ENCODE measurements around the gene CLCN6.

CLCN6 gene

DNA sequence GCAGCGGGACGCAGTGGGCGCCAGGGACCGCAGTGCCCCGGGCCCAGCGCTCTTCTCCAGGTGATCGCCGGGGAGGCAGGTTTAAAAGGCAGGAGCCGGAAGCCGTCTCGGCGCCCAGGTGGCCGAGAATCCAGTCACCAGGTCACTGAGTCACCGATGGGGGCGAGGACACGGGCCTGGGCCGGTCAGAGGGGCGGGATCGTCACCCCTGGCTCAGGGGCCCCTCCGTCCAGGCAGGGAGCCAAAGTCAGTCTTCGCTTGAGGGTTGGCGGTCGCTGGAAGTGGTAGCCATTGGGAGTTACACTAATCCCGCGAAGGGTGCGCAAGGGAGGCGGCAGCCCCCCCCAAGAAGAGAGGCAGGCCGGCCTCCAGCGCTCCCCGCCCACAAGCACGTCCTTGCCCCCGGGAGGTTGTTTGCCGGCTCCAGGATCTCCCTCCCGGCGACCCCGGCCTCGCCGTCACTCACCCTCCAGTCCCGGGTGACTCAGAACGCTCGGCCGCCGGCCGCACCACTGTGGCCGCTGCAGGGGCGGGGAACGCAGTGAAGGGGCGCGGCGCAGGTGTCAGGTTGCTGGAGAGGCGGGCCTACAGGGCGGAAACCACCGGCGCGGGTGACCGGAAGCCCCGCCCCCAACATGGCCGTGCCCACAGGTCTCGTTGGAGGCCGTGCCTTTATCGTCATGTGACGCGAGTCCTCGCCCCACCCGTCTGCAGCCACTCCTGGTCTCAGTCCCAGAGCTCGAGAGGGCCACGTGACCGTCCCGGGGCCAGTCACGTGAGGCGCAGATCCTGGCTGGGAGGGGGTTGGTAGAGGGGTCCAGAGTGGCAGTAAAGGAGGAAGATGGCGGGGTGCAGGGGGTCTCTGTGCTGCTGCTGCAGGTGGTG lies at the start of gene CLCN6, which contains the start of gene MTHFR (continued):
- no peak for TF ChIP-seq ZNF138 (tag by site-specific recombination; IDR thresholded peaks at IDR 0.05; ENCODE audit: borderline replicate concordance)

DNA sequence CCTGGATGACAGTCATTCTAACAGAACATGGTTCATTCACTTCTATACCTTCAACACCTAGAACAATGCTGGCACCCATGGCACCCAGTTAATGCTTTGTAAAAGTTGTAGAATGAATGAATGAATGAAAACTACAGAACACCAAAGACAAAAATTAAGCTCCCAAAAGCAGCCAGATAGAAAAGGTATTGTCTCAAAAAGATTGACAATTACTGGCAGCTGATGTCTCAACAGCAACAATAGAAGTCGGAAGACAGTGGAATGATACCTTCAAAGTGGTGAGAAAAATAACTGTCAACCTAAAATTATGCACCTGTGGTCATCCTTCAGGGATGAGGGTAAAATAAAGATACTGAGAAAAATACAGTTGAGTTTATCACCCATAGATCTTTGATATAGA lies 48.9 kb upstream of the CLCN6 start:
- CTCF ChIA-PET: no interaction called here

DNA sequence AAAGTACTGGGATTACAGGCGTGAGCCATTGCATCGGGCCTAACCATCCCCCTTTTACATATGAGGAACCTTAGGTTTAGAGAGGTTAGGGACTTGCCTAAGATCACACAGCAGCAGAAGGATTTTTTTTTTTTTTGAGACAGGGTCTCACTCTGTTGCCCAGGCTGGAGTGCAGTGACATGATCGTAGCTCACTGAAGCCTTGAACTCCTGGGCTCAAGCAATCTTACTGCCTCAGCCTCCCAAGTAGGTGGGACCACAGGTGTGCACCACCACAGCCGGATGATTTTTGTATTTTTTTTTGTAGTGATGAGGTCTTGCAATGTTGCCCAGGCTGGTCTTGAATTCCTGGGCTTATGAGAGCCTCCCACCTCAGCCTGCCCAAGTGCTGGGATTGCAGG lies 46.2 kb upstream of the CLCN6 start:
- POLR2A ChIA-PET: no interaction called here
- no peak overlapping the region for H3K4me3 ChIP-seq (ENCODE audit: low read depth, low read length)
- no peaks in the 10 kb centered on the region for H3K9me3 ChIP-seq (ENCODE audit: control insufficient read depth, insufficient read depth, low read depth, low read length)
- H3K36me3 ChIP-seq (ENCODE audit: control insufficient read depth in 2 of 2, insufficient read depth in 1 of 2, low read length in 2 of 2): no peaks in the 10 kb centered on the region
- CTCF ChIA-PET: interaction anchor here (0.6 kb wide), 1 partner anchor 328 kb away, joined by 4 read pairs; no protein-coding TSS in a partner anchor
- no peak overlapping the region for H3K27ac ChIP-seq (ENCODE audit: extremely low read depth, low read depth, low read length)
- TF ChIP-seq TCF7L2 (IDR thresholded peaks at IDR 0.05; ENCODE audit: borderline replicate concordance, low read depth, low read length) (no peak), ZNF776 (tag by site-specific recombination; IDR thresholded peaks at IDR 0.05; ENCODE audit: borderline replicate concordance) (no peak), ZNF121 (tag by site-specific recombination; IDR thresholded peaks at IDR 0.05) (peak; percentile 62; the same call in 1 of the 2 replicates), ZNF37A (tag by site-specific recombination; IDR thresholded peaks at IDR 0.05) (no peak)
- no peaks in the 10 kb centered on the region for H3K4me1 ChIP-seq (ENCODE audit: control insufficient read depth, insufficient read depth, low read length)

More for the DNA sequence above, 48.9 kb upstream of the CLCN6 start:
- no peak for TF ChIP-seq ZNF114 (tag by site-specific recombination; IDR thresholded peaks at IDR 0.05)
- TF ChIP-seq SETDB1 (IDR thresholded peaks at IDR 0.05; ENCODE audit: insufficient read length, low read length): peak; percentile 41
- Histone ChIP-seq H3K27ac (ENCODE audit: extremely low read depth, low read depth, low read length) (no peak overlapping the region), H3K4me3 (ENCODE audit: low read depth, low read length) (no peak overlapping the region), H3K4me1 (ENCODE audit: control insufficient read depth, insufficient read depth, low read length) (no peaks in the 10 kb centered on the region), H3K9me3 (ENCODE audit: control insufficient read depth, insufficient read depth, low read depth, low read length) (no peaks in the 10 kb centered on the region), H3K36me3 (ENCODE audit: control insufficient read depth in 2 of 2, insufficient read depth in 1 of 2, low read length in 2 of 2) (no peaks in the 10 kb centered on the region)
- POLR2A ChIA-PET: no interaction called here

DNA sequence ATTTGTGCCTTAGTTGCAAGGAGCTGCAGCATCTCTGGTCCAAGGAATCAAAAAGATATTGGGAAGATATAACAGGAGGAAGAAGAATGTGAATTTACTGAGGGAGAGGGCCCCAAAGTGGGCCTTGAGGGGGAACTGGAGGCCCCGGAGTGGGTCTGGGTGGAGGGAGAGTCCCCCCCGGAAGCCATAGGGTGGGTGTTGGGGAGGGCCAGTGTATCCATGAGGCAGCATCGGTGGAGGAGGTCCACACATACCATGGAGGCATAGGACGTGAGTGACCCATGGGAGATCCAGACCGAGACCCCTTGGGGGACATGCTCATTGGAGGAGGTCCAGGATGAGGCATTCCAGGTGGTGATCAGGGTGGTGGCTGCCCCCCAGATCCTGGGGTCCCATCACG lies 44.7 kb upstream of the CLCN6 start:
- ChIA-PET POLR2A (no interaction called here), CTCF (no interaction called here)
- Histone ChIP-seq H3K4me1 (ENCODE audit: control insufficient read depth, insufficient read depth, low read length) (no peaks in the 10 kb centered on the region), H3K9me3 (ENCODE audit: control insufficient read depth, insufficient read depth, low read depth, low read length) (no peaks in the 10 kb centered on the region), H3K4me3 (ENCODE audit: low read depth, low read length) (no peak overlapping the region), H3K27ac (ENCODE audit: extremely low read depth, low read depth, low read length) (no peak overlapping the region), H3K36me3 (ENCODE audit: control insufficient read depth in 2 of 2, insufficient read depth in 1 of 2, low read length in 2 of 2) (no peaks in the 10 kb centered on the region)
- TF ChIP-seq ZNF175 (tag by site-specific recombination; IDR thresholded peaks at IDR 0.05): no peak
- no peak for TF ChIP-seq OSR2 (tag by site-specific recombination; IDR thresholded peaks at IDR 0.05)
- TF ChIP-seq ZNF510 (tag by site-specific recombination; IDR thresholded peaks at IDR 0.05; ENCODE audit: insufficient replicate concordance): no peak
- TF ChIP-seq ZNF629 (tag by site-specific recombination; IDR thresholded peaks at IDR 0.05): no peak
- no peak for TF ChIP-seq ZNF664 (tag by site-specific recombination; IDR thresholded peaks at IDR 0.05)
- no peak for TF ChIP-seq SETDB1 (IDR thresholded peaks at IDR 0.05; ENCODE audit: insufficient read length, low read length)
- TF ChIP-seq ZNF600 (tag by site-specific recombination; IDR thresholded peaks at IDR 0.05): no peak
- TF ChIP-seq ZNF19 (tag by site-specific recombination; IDR thresholded peaks at IDR 0.05; ENCODE audit: low read depth): no peak
- TF ChIP-seq ZNF677 (tag by site-specific recombination; IDR thresholded peaks at IDR 0.05): no peak
- no peak for TF ChIP-seq ZNF596 (tag by site-specific recombination; IDR thresholded peaks at IDR 0.05)
- TF ChIP-seq ZNF792 (tag by site-specific recombination; IDR thresholded peaks at IDR 0.05): no peak

DNA sequence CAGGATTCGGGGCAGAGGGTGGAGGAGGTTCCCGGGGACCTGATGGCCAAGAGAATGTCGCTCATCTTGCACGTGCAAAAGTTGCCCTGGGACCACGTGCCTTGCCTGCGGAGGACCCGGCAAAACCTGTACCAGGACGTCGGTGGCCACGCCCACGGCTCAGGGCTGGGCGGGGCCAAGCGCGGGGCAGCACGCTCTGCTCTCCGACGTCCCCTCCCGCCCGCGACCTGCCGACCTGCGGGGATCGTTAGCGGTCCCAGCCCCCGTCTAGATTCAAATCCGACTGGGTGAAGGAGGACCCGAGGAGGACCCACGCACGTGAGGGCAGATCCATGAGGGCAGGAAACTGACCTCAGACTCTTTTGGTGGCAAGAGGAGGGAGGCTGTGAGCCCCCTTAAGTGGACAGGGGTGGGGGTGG lies 44.0 kb upstream of the CLCN6 start, which contains the start of gene C1orf167:
TSS of gene C1orf167 (plus strand) at position 206 of the 419 bp plus-strand sequence. CDS start 2,208 bp downstream, outside the sequence.
- no peaks in the 10 kb centered on the region for H3K4me1 ChIP-seq (ENCODE audit: control insufficient read depth, insufficient read depth, low read length)
- no peaks in the 10 kb centered on the region for H3K36me3 ChIP-seq (ENCODE audit: control insufficient read depth in 2 of 2, insufficient read depth in 1 of 2, low read length in 2 of 2)
- CTCF ChIA-PET: no interaction called here
- no peaks in the 10 kb centered on the region for H3K9me3 ChIP-seq (ENCODE audit: control insufficient read depth, insufficient read depth, low read depth, low read length)
- peak; percentile 37; the same call in 1 of the 2 replicates for TF ChIP-seq SP3 (tag by site-specific recombination; IDR thresholded peaks at IDR 0.05)
- TF ChIP-seq WT1 (tag by site-specific recombination; IDR thresholded peaks at IDR 0.05): no peak
- TF ChIP-seq ZFHX2 (tag by site-specific recombination; conservative IDR thresholded peaks at IDR 0.05): peak; percentile 45; the same call in 1 of the 2 replicates
- peak; percentile 29; the same call in 1 of the 2 replicates for TF ChIP-seq EGR2 (tag by site-specific recombination; IDR thresholded peaks at IDR 0.05; ENCODE audit: low read depth)
- peak; percentile 40; the same call in 1 of the 2 replicates for TF ChIP-seq ZNF335 (tag by site-specific recombination; conservative IDR thresholded peaks at IDR 0.05)
- 0 out of 2 replicates have a peak, but pooled peaks have one; percentile 8 for TF ChIP-seq SP2 (tag by site-specific recombination; IDR thresholded peaks at IDR 0.05)
- no peak for TF ChIP-seq ZNF16 (tag by site-specific recombination; IDR thresholded peaks at IDR 0.05; ENCODE audit: low read depth)
- peak; percentile 75 for TF ChIP-seq KLF9 (tag by site-specific recombination; IDR thresholded peaks at IDR 0.05; ENCODE audit: low read depth)
- TF ChIP-seq, protein P1, sequence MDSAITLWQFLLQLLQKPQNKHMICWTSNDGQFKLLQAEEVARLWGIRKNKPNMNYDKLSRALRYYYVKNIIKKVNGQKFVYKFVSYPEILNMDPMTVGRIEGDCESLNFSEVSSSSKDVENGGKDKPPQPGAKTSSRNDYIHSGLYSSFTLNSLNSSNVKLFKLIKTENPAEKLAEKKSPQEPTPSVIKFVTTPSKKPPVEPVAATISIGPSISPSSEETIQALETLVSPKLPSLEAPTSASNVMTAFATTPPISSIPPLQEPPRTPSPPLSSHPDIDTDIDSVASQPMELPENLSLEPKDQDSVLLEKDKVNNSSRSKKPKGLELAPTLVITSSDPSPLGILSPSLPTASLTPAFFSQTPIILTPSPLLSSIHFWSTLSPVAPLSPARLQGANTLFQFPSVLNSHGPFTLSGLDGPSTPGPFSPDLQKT (IDR thresholded peaks at IDR 0.05; ENCODE audit: borderline replicate concordance, low read depth, low read length): no peak
- no peak for TF ChIP-seq ZNF560 (tag by site-specific recombination; IDR thresholded peaks at IDR 0.05; ENCODE audit: borderline replicate concordance)
- H3K4me3 ChIP-seq (ENCODE audit: low read depth, low read length): no peak within 1 kb of the TSS
- POLR2A ChIA-PET: interaction anchor here (0.5 kb wide), 1 partner anchor 73 kb away, joined by 9 read pairs; no protein-coding TSS in a partner anchor
- H3K27ac ChIP-seq (ENCODE audit: extremely low read depth, low read depth, low read length): no peak within 1 kb of the TSS

Data from HEK293 (cell line).